Measurements from ENCODE around the gene IQCB1.
"Not testable (repeated sequence)": the region's sequence is repeated elsewhere in the genome, so short reads cannot be mapped to it uniquely, and the experiment has no call there.

- not testable (repeated sequence) for TF ChIP-seq CTCF (IDR thresholded peaks at IDR 0.05; ENCODE audit: low read depth, low read length); POLR2A (IDR thresholded peaks at IDR 0.05; ENCODE audit: extremely low read depth, insufficient read length); MAX (IDR thresholded peaks at IDR 0.05; ENCODE audit: low read depth, low read length); MYC (IDR thresholded peaks at IDR 0.05; ENCODE audit: low read depth, low read length)
Measured at GRCh38 chr3:121863247-121863646, 28.4 kb upstream of the IQCB1 start.

Data from NB4 (cell line).